ENCODE measurements around the gene CLEC2B.

DNA sequence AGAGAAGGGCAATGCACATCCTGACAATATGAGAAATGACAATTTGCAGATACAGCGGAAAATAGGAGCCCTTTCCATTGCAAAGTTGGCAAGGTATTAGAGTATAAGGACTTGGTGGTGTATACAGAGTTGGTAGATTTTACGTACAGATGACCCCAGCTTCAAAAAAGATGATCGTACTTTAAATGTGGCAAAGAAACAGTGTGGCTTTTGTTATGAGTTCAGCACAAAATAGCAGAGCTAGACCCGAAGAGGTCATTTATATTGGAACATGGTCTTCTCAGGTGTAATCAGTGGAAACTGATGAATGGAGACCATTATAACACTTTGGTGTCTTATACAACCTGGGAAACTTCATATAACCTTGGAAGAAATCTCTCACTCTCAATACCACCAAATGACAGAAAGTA is 2.3 kb downstream of the CLEC2B start:
- TF ChIP-seq, protein P1, sequence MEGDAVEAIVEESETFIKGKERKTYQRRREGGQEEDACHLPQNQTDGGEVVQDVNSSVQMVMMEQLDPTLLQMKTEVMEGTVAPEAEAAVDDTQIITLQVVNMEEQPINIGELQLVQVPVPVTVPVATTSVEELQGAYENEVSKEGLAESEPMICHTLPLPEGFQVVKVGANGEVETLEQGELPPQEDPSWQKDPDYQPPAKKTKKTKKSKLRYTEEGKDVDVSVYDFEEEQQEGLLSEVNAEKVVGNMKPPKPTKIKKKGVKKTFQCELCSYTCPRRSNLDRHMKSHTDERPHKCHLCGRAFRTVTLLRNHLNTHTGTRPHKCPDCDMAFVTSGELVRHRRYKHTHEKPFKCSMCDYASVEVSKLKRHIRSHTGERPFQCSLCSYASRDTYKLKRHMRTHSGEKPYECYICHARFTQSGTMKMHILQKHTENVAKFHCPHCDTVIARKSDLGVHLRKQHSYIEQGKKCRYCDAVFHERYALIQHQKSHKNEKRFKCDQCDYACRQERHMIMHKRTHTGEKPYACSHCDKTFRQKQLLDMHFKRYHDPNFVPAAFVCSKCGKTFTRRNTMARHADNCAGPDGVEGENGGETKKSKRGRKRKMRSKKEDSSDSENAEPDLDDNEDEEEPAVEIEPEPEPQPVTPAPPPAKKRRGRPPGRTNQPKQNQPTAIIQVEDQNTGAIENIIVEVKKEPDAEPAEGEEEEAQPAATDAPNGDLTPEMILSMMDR (conservative IDR thresholded peaks at IDR 0.05; ENCODE audit: low read depth, low read length), result no peak
- no peak for TF ChIP-seq EZH2 (IDR thresholded peaks at IDR 0.05; ENCODE audit: low read length, unreplicated experiment)
